Small intestine (tissue), 16 donors: ENCODE data around the gene TBC1D17. TPM values are rescaled to one million over a fixed set of nuclear protein-coding genes. Genes with fewer than 3 reads are reported as not detected.

Experiments used
- DNase-seq, 2 donors: peaks; one replicate each; pipeline versions ENCODE4 v3.0.0 to v3.0.0-alpha.2; 2013
- FAIRE-seq: peaks from 2 replicates; lab custom pipeline; 2012; peaks lifted over from hg19 to GRCh38; lab: Jason Lieb, UNC
- H3K27ac ChIP-seq, 3 donors: one replicate each; pipeline ENCODE4 v1.5.1; 2013; ENCODE audit warnings: low read length in 2 of 3, mild to moderate bottlenecking in 2 of 3, control low read depth in 1 of 3, inconsistent platforms in 1 of 3, low read depth in 1 of 3, moderate library complexity in 1 of 3
- H3K27me3 ChIP-seq, 3 donors: one replicate each; pipeline ENCODE4 v1.6.1; 2013; ENCODE audit warnings: low read length in 3 of 3, inconsistent platforms in 1 of 3; ENCODE audit not compliant: control insufficient read depth in 3 of 3, insufficient read depth in 3 of 3
- H3K36me3 ChIP-seq, 3 donors: one replicate each; pipeline ENCODE4 v1.6.1; 2013; ENCODE audit warnings: low read length in 3 of 3, inconsistent platforms in 1 of 3, low read depth in 1 of 3, mild to moderate bottlenecking in 1 of 3, moderate library complexity in 1 of 3; ENCODE audit not compliant: control insufficient read depth in 3 of 3, insufficient read depth in 2 of 3
- H3K4me1 ChIP-seq, 3 donors: one replicate each; pipeline ENCODE4 v1.6.1; 2013; ENCODE audit warnings: low read length in 2 of 3, inconsistent platforms in 1 of 3, low read depth in 1 of 3, mild to moderate bottlenecking in 1 of 3, moderate library complexity in 1 of 3; ENCODE audit not compliant: control insufficient read depth in 3 of 3, insufficient read depth in 2 of 3
- H3K4me3 ChIP-seq, 3 donors: one replicate each; pipeline ENCODE4 v1.5.1; 2013; ENCODE audit warnings: low read length in 3 of 3, control low read depth in 1 of 3, inconsistent platforms in 1 of 3, low read depth in 1 of 3, mild to moderate bottlenecking in 1 of 3, moderate library complexity in 1 of 3
- H3K9me3 ChIP-seq, 2 donors: one replicate each; pipeline ENCODE4 v1.6.1; 2013; ENCODE audit warnings: low read depth in 1 of 2, low read length in 1 of 2; ENCODE audit not compliant: control insufficient read depth in 2 of 2, insufficient read depth in 1 of 2
- WGBS, 3 donors: extraction: QIAGEN DNeasy Blood & Tissue Kit; methylation state at CpG; one replicate each; pipeline ENCODE4 v1.1.7; 2013; 5-methylcytosine and 5-hydroxymethylcytosine counted together
- long read RNA-seq, 10 donors: transcript quantifications; one replicate each; lab custom pipeline, GENCODE V29; 2026
- polyA plus RNA-seq, 4 donors: library from polyadenylated mRNA; stranded (reverse) in 3 of 4; unstranded in 1 of 4; fragments of 200-250 nt in 3 of 4; fragments of 120-200 nt in 1 of 4; gene quantifications; one replicate each; pipeline versions ENCODE4 v1.2.1 to v1.2.3, GENCODE V29; 2013
- donor health status: healthy with polysubstance abuse.
- donor health status: control.
- donor health status: control.
- donor health status: Bipolar disorder and iron deficiency.
- donor health status: healthy.

The TBC1D17 gene
- polyA plus RNA-seq, result 10 to 100 TPM; 23.6 to 52.6 (median 36.4) TPM
- long read RNA-seq, donor 1, partial matches to known transcripts, result 0 of 3 reads
- long read RNA-seq, donor 1, other reads (novel, unspliced or antisense), result 0 of 3 reads
- long read RNA-seq, donor 2, partial matches to known transcripts, result 0 of 2 reads
- long read RNA-seq, donor 2, other reads (novel, unspliced or antisense), result 0 of 2 reads
- long read RNA-seq, donor 3, partial matches to known transcripts, result 0 of 1 reads
- long read RNA-seq, donor 3, other reads (novel, unspliced or antisense), result 0 of 1 reads
- long read RNA-seq, donor 4, result 0 reads
- long read RNA-seq, donor 5, partial matches to known transcripts, result 0 of 6 reads
- long read RNA-seq, donor 5, other reads (novel, unspliced or antisense), result 5 of 6 reads
- long read RNA-seq, donor 6, partial matches to known transcripts, result 0 of 2 reads
- long read RNA-seq, donor 6, other reads (novel, unspliced or antisense), result 0 of 2 reads
- long read RNA-seq, donor 7, transcript TBC1D17-201 (17 exons, 2,366 nt), result major isoform, 6 of 98 reads
- long read RNA-seq, donor 7, partial matches to known transcripts, result 90 of 98 reads
- long read RNA-seq, donor 7, other reads (novel, unspliced or antisense), result 0 of 98 reads
- long read RNA-seq, donor 8, partial matches to known transcripts, result 0 of 3 reads
- long read RNA-seq, donor 8, other reads (novel, unspliced or antisense), result 0 of 3 reads
- long read RNA-seq, donor 9, partial matches to known transcripts, result 0 of 2 reads
- long read RNA-seq, donor 9, other reads (novel, unspliced or antisense), result 0 of 2 reads
- long read RNA-seq, donor 10, partial matches to known transcripts, result 0 of 3 reads
- long read RNA-seq, donor 10, other reads (novel, unspliced or antisense), result 0 of 3 reads

DNA sequence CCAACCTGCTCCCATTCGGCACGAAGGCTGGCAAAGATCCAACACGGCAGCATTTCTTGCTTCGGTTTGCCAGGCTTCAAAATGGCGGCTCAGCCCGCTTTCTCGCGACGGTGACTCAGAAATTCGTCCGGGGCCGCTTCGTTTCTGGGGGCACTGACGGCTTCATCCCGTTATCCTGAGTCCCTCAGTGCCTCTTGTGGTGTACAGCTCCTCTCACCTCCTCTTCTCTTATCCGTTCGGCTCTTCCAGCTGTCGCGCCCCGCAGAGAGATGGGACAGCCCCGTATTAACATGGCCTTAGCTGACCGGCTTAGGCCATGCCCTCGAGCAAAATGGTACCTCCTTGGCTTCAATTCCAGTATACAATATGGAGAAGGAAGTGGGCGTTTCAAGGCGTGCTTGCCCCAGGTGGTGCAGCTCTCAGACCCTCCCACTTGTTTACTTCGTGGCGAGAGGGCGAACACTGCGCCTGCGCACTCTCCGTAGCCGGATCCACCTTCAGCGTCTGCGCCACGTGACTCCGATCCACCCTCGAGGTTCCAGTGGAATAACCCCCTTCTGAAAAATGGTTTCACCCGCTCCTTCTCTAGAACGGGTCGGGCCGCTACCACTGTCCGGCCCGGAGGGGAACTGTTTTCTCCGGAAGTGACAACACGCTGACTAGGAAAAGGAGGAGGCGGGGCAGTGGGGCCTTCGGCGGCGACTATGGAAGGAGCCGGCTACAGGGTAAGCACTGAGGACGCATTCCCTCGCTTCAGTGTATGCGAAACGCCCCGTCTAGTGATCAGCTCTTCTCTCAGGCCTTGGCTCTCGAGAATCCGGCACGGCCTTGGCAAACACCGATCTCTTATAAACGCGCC lies at the start of gene TBC1D17, which contains the start of gene AKT1S1:
TSS of gene TBC1D17 (plus strand) at position 683 of the 859 bp plus-strand sequence. CDS start at position 705, 22 bp downstream.
TSS of gene AKT1S1 (minus strand) at position 336 of the 859 bp plus-strand sequence. CDS start 4,060 bp downstream, outside the sequence.
- peak within 1 kb of the TSS; percentile 78 to 83 (median 80) for H3K4me3 ChIP-seq
- FAIRE-seq (peak; percentile 49), DNase-seq (peak; percentile 100)
- H3K9me3 ChIP-seq, result no peaks in the 10 kb centered on the region
- H3K4me1 ChIP-seq, result peaks cover 0 to 19% (median 4%) of the 10 kb centered on the region in 3 donors
- WGBS, 3 donors, result 0% methylated on average over 61 of the region's 61 CpGs
- no peaks in the 10 kb centered on the region for H3K27me3 ChIP-seq
- H3K36me3 ChIP-seq, result peaks cover 2 to 62% (median 11%) of the 10 kb centered on the region in 3 donors
- H3K27ac ChIP-seq, result peak within 1 kb of the TSS; percentile 96 to 99 (median 98)

DNA sequence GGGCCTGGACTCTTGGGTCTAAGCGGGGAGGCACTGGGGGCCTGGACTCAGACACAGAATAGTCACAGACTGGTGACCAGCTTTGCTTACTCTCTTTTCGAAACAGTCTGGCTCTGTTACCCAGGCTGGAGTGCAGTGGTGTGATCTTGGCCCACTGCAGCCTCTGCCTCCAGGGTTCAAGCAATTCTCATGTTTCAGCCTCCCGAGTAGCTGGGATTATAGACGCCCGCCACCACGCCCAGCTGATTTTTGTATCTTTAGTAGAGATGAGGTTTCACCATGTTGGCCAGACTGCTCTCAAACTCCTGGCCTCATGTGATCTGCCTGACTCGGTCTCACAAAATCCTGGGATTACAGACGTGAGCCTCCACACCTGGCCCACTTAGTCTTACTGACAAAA lies 48.3 kb upstream of the TBC1D17 start:
- no peaks in the 10 kb centered on the region for H3K4me1 ChIP-seq
- no peaks in the 10 kb centered on the region for H3K9me3 ChIP-seq
- DNase-seq (no peak), FAIRE-seq (no peak)
- no peaks in the 10 kb centered on the region for H3K27me3 ChIP-seq
- WGBS, 3 donors, result 88 to 92% (median 91%) methylated on average over 8 of the region's 8 CpGs
- H3K4me3 ChIP-seq, result no peak overlapping the region
- H3K27ac ChIP-seq, result no peak overlapping the region
- H3K36me3 ChIP-seq, result peaks cover 18 to 90% (median 20%) of the 10 kb centered on the region in 3 donors

DNA sequence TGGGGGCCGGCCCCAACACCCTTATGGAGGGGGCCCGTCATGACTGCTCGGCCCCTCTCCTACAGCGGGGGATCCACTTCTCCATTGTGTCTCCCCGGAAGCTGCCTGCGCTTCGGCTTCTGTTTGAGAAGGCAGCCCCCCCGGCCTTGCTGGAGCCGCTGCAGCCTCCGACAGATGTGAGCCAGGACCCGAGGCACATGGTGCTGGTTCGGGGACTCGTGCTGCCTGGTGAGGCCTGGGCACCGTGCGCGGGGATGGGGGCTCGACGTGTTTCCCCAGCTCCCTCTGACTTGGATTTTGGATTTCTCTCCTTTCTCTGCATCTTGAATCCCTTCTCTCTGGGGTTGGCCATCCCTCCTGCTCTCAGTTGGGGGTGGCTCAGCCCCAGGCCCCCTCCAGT lies 47.8 kb upstream of the TBC1D17 start:
- H3K9me3 ChIP-seq, result no peaks in the 10 kb centered on the region
- H3K36me3 ChIP-seq, result peaks cover 22 to 91% (median 25%) of the 10 kb centered on the region in 3 donors
- WGBS, 3 donors, result 93 to 98% (median 97%) methylated on average over 18 of the region's 18 CpGs
- no peak overlapping the region for H3K4me3 ChIP-seq
- no peaks in the 10 kb centered on the region for H3K27me3 ChIP-seq
- no peaks in the 10 kb centered on the region for H3K4me1 ChIP-seq
- FAIRE-seq (no peak), DNase-seq (no peak)
- no peak overlapping the region for H3K27ac ChIP-seq

DNA sequence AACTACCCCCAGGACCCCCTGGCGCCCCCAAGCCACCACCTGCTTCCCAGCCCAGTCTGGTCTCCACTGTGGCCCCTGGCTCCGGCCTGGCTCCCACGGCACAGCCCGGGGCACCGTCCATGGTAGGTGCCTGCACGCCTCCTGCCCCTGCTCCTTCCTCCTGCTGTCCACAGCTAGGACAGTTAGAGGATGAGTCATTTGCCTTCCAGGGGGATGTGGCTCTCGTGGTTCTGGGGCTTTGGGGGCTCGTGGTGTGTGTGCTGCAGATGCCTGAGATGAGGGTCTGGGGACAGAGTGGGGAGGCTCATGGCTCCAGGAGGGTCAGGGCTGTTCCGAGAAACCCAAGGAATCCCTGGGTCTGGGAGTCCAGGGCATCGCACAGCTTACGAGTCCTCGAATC lies 46.7 kb upstream of the TBC1D17 start:
- H3K9me3 ChIP-seq, result no peaks in the 10 kb centered on the region
- FAIRE-seq (no peak), DNase-seq (no peak)
- H3K4me3 ChIP-seq, result no peak overlapping the region
- WGBS, 3 donors, result 94 to 99% (median 95%) methylated on average over 12 of the region's 12 CpGs
- no peak overlapping the region for H3K27ac ChIP-seq
- H3K4me1 ChIP-seq, result no peaks in the 10 kb centered on the region
- no peaks in the 10 kb centered on the region for H3K27me3 ChIP-seq
- H3K36me3 ChIP-seq, result peaks cover 28 to 96% (median 28%) of the 10 kb centered on the region in 3 donors

DNA sequence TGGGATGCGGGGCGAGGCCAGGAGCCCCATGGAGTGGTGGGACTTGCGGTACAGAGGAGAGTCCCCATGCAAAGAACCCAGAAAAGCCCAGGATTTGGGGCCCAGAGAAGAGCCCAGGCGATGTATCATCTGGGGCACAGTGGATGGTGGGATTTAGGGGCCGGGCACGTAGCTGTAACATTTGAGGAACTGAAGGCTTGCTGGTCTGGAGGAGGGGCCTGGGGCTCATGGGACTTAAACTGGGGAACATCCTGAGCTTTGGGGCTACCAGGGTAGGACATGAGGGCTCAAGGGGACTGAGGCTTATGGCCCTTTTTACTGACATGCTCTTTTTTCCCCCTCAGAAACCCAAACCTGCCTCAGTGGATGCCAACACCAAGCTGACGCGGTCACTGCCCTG lies 45.9 kb upstream of the TBC1D17 start:
- H3K4me1 ChIP-seq, result no peaks in the 10 kb centered on the region
- WGBS, 3 donors, result 94 to 98% (median 96%) methylated on average over 8 of the region's 8 CpGs
- no peaks in the 10 kb centered on the region for H3K9me3 ChIP-seq
- no peak overlapping the region for H3K4me3 ChIP-seq
- H3K27me3 ChIP-seq, result no peaks in the 10 kb centered on the region
- H3K36me3 ChIP-seq, result peaks cover 28 to 99% (median 31%) of the 10 kb centered on the region in 3 donors
- DNase-seq (no peak), FAIRE-seq (no peak)
- no peak overlapping the region for H3K27ac ChIP-seq

DNA sequence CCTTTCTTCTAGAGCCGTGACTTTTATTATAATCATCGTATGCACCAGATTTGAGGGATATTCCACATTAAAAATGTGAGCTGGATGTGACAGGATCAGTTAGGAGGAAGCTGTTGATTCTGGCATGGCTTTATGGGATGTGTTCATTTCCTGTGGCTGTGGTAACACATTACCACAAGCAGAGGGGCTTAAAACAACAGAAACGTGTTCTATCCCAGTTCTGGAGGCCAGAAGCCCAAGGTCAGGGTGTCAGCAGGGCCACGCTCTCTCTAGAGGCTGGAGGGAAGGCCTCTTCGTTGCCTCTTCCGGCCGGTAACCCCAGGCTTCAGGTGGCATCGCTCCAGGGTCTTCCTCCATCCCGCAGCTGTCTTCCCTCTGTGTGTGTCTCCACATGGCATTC lies 44.9 kb upstream of the TBC1D17 start:
- H3K27ac ChIP-seq, result no peak overlapping the region
- DNase-seq (no peak), FAIRE-seq (no peak)
- H3K36me3 ChIP-seq, result peaks cover 28 to 99% (median 31%) of the 10 kb centered on the region in 3 donors
- H3K4me1 ChIP-seq, result no peaks in the 10 kb centered on the region
- H3K27me3 ChIP-seq, result no peaks in the 10 kb centered on the region
- H3K4me3 ChIP-seq, result no peak overlapping the region
- H3K9me3 ChIP-seq, result no peaks in the 10 kb centered on the region
- WGBS, 3 donors, result 77 to 88% (median 87%) methylated on average over 9 of the region's 9 CpGs

DNA sequence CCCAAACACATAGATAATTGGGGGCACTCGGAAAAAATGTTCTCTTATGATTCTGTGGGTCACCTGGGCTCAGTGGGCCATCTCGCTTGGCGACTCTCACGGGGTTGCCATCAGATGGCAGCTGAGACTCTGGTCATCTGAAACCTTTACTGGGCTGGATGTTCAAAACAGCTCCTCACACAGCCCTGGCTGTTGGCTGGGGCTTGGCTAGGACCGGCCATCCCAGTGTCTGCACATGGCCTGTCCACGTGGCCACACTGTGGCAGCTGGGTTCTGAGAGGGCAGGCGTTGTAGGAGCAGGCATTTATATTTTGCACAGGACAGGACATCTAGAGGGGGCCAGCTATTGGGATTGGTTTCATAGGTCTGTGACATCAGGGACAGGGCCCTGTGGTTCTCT lies 43.9 kb upstream of the TBC1D17 start:
- DNase-seq (no peak), FAIRE-seq (no peak)
- 94 to 96% (median 95%) methylated on average over 7 of the region's 7 CpGs for WGBS, 3 donors
- Histone ChIP-seq H3K36me3 (peaks cover 28 to 99% (median 32%) of the 10 kb centered on the region in 3 donors), H3K4me1 (no peaks in the 10 kb centered on the region), H3K27me3 (no peaks in the 10 kb centered on the region), H3K4me3 (no peak overlapping the region), H3K27ac (no peak overlapping the region), H3K9me3 (no peaks in the 10 kb centered on the region)
